CD14-positive monocyte (primary cell): ENCODE measurements around the gene GIGYF1. TPM values are rescaled to one million over a fixed set of nuclear protein-coding genes. Genes with fewer than 3 reads are reported as not detected.
"Not testable (repeated sequence)": the region's sequence is repeated elsewhere in the genome, so short reads cannot be mapped to it uniquely, and the experiment has no call there.

Experiments
- DNase-seq, 3 donors: peaks; one replicate each; pipeline ENCODE4 v3.0.0-alpha.2; 2011 to 2022
- H2AFZ ChIP-seq: 2 replicates; pipeline ENCODE4 v1.6.0; 2012; ENCODE audit warnings: mild to moderate bottlenecking, low read depth, low read length, inconsistent platforms; ENCODE audit not compliant: insufficient read depth, poor library complexity, severe bottlenecking
- H3K27ac ChIP-seq, 2 donors: 1 replicate in 1 of 2; 2 replicates in 1 of 2; pipeline ENCODE4 v1.5.1; 2012 to 2013; ENCODE audit warnings: low read length in 2 of 2, control low read depth in 1 of 2, inconsistent platforms in 1 of 2, low read depth in 1 of 2, mild to moderate bottlenecking in 1 of 2
- H3K27me3 ChIP-seq, 2 donors: one replicate each; pipeline versions ENCODE4 v1.6.0 to v1.6.1; 2011 to 2013; ENCODE audit warnings: low read length in 2 of 2; ENCODE audit not compliant: control insufficient read depth in 2 of 2, insufficient read depth in 2 of 2
- H3K36me3 ChIP-seq, 2 donors: replicated peaks in 1 of 2; 1 replicate in 1 of 2; 2 replicates in 1 of 2; pipeline versions ENCODE4 v1.5.1 to v1.6.1; 2012 to 2013; ENCODE audit warnings: low read length in 2 of 2, control low read depth in 1 of 2, inconsistent platforms in 1 of 2, mild to moderate bottlenecking in 1 of 2; ENCODE audit not compliant: insufficient read depth in 2 of 2, control insufficient read depth in 1 of 2
- H3K4me1 ChIP-seq, 2 donors: 1 replicate in 1 of 2; 2 replicates in 1 of 2; pipeline versions ENCODE4 v1.5.1 to v1.6.1; 2012 to 2013; ENCODE audit warnings: low read length in 2 of 2, control low read depth in 1 of 2, inconsistent platforms in 1 of 2, mild to moderate bottlenecking in 1 of 2, moderate library complexity in 1 of 2; ENCODE audit not compliant: insufficient read depth in 2 of 2, control insufficient read depth in 1 of 2
- H3K4me2 ChIP-seq: replicated peaks from 2 replicates; pipeline ENCODE3; 2012; ENCODE audit warnings: low read length, moderate library complexity, mild to moderate bottlenecking; ENCODE audit not compliant: poor library complexity, severe bottlenecking; ENCODE audit errors: extremely low read depth
- H3K4me3 ChIP-seq, 3 experiments: fragments of 200-600 bp in 1 of 3; sonication (generic) in 1 of 3; replicated peaks in 1 of 3; 1 replicate in 2 of 3; 2 replicates in 1 of 3; pipeline ENCODE4 v1.5.1; 2011 to 2013; ENCODE audit warnings: low read length in 3 of 3, mild to moderate bottlenecking in 3 of 3, control low read depth in 2 of 3, low read depth in 2 of 3, inconsistent platforms in 1 of 3, moderate library complexity in 1 of 3
- H3K79me2 ChIP-seq: 2 replicates; pipeline ENCODE4 v1.6.0; 2012; ENCODE audit warnings: mild to moderate bottlenecking, control low read depth, inconsistent platforms, low read length, moderate library complexity; ENCODE audit not compliant: insufficient read depth
- H3K9ac ChIP-seq: 2 replicates; pipeline ENCODE4 v1.6.0; 2017; ENCODE audit warnings: low read length, mild to moderate bottlenecking; ENCODE audit not compliant: insufficient read depth, poor library complexity, severe bottlenecking
- H3K9me3 ChIP-seq, 2 donors: replicated peaks in 1 of 2; 1 replicate in 1 of 2; 2 replicates in 1 of 2; pipeline versions ENCODE4 v1.5.1 to v1.6.1; 2012 to 2013; ENCODE audit warnings: low read length in 2 of 2, control low read depth in 1 of 2; ENCODE audit not compliant: control insufficient read depth in 1 of 2, insufficient read depth in 1 of 2
- H4K20me1 ChIP-seq: 2 replicates; pipeline ENCODE4 v1.6.0; 2012; ENCODE audit warnings: mild to moderate bottlenecking, low read length, control low read depth, moderate library complexity; ENCODE audit not compliant: insufficient read depth
- H3K27ac Mint-ChIP-seq, 7 donors: one replicate each; pipeline ENCODE4 v1.8.0; 2020; ENCODE audit warnings: mild to moderate bottlenecking in 7 of 7, mixed read lengths in 7 of 7, moderate library complexity in 6 of 7, inconsistent platforms in 2 of 7
- H3K27me3 Mint-ChIP-seq, 3 donors: one replicate each; pipeline ENCODE4 v1.8.0; 2021 to 2022; ENCODE audit warnings: low read depth in 3 of 3, mild to moderate bottlenecking in 3 of 3, mixed read lengths in 3 of 3, moderate library complexity in 3 of 3, inconsistent platforms in 1 of 3
- H3K36me3 Mint-ChIP-seq, 2 donors: one replicate each; pipeline ENCODE4 v1.8.0; 2020; ENCODE audit warnings: mixed read lengths in 2 of 2, inconsistent platforms in 1 of 2, mild to moderate bottlenecking in 1 of 2
- H3K4me1 Mint-ChIP-seq: one replicate; pipeline ENCODE4 v1.8.0; 2020; ENCODE audit warnings: mild to moderate bottlenecking, mixed read lengths
- H3K4me3 Mint-ChIP-seq, 2 donors: one replicate each; pipeline ENCODE4 v1.8.0; 2020; ENCODE audit warnings: mild to moderate bottlenecking in 2 of 2, mixed read lengths in 2 of 2, moderate library complexity in 1 of 2
- H3K9me3 Mint-ChIP-seq, 7 donors: one replicate each; pipeline ENCODE4 v1.8.0; 2020 to 2022; ENCODE audit warnings: mixed read lengths in 7 of 7, mild to moderate bottlenecking in 6 of 7, moderate library complexity in 6 of 7, inconsistent platforms in 2 of 7
- WGBS: methylation state at CpG from one replicate; pipeline ENCODE4 v1.1.5; 2013; ENCODE audit warnings: missing lambda C conversion rate; ENCODE audit not compliant: insufficient coverage; 5-methylcytosine and 5-hydroxymethylcytosine counted together
- intact Hi-C, 2 donors: fragments of 100-400 bp; cut with micrococcal nuclease; formaldehyde crosslinking; loops; one replicate each; pipeline versions ENCODE4 v1.15.0 to v1.15.1; 2023
- polyA plus RNA-seq, 3 donors: library from polyadenylated mRNA; depleted of rRNA in 1 of 3; unstranded in 2 of 3; stranded (reverse) in 1 of 3; fragments of 300-500 nt in 2 of 3; fragments of >200 nt in 1 of 3; fragmentation: Illumina TruSeq in 2 of 3; gene quantifications; 1 replicate in 2 of 3; 2 replicates in 1 of 3; pipeline ENCODE4 v1.2.3, GENCODE V29; 2012 to 2021
- TF ChIP-seq, protein P1 (sequence below): fragments of 200-600 bp; IDR thresholded peaks from one replicate; pipeline ENCODE4 v1.8.0; 2022; ENCODE audit warnings: antibody characterized with exemption, mild to moderate bottlenecking

The GIGYF1 gene
- polyA plus RNA-seq, 3 donors: 0.30 to 30.6 (median 0.34) TPM

DNA sequence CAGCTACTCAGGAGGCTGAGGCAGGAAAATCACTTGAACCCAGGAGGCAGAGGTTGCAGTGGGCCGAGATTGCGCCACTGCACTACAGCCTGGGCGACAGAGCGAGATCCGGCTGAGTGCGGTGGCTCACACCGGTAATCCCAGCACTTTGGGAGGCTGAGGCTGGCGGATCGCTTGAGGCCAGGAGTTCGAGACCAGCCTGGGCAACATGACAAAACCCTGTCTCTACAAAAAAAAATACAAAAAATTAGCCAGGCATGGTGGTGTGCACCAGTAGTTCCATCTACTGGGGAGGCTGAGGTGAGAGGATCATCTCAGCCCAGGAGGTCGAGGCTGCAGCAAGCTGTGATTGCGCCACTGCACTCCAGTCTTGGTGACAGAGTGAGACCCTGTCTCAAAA, 24.9 kb downstream of the GIGYF1 start:
- H4K20me1 ChIP-seq, H3K4me3 ChIP-seq, H3K9me3 Mint-ChIP-seq, H3K9ac ChIP-seq, DNase-seq, H3K9me3 ChIP-seq, H3K4me3 Mint-ChIP-seq, H3K79me2 ChIP-seq, H3K36me3 Mint-ChIP-seq, H3K36me3 ChIP-seq, H3K27me3 ChIP-seq, intact Hi-C loops, H3K27ac Mint-ChIP-seq, H3K27ac ChIP-seq, H3K4me2 ChIP-seq, H2AFZ ChIP-seq: not testable (repeated sequence)
- peaks cover 7 to 17% of the 10 kb centered on the region in 2 donors for H3K4me1 ChIP-seq
- H3K27me3 Mint-ChIP-seq: peaks cover 12 to 26% (median 17%) of the 10 kb centered on the region in 3 donors
- WGBS: 100% methylated on average over 5 of the region's 12 CpGs
- peaks cover 12% of the 10 kb centered on the region for H3K4me1 Mint-ChIP-seq

DNA sequence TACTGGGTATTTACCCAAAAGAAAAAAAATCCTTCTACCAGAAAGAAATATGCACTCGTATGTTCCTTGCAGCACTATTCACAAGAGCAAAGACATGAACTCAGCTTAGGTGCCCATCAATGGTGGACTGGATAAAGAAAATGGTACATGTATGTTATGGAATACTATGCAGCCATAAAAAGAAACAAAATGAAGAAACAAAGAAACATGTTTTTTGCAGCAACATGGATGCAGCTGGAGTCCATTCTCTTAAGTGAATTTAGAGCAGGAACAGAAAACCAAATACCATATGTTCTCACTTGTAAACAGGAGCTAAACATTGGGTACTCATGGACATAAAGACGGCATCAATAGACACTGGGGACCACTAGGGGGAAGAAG, 26.0 kb downstream of the GIGYF1 start:
- no peak overlapping the region for H3K9ac ChIP-seq
- no peak overlapping the region for H3K4me2 ChIP-seq
- H4K20me1 ChIP-seq: no peaks in the 10 kb centered on the region
- Mint-ChIP-seq H3K4me3 (no peak overlapping the region), H3K27me3 (peaks cover 17 to 26% (median 17%) of the 10 kb centered on the region in 3 donors), H3K27ac (no peak overlapping the region), H3K4me1 (peaks cover 11% of the 10 kb centered on the region), H3K36me3 (no peaks in the 10 kb centered on the region), H3K9me3 (peaks cover 0 to 3% (median 1%) of the 10 kb centered on the region in 7 donors)
- TF ChIP-seq, protein P1, sequence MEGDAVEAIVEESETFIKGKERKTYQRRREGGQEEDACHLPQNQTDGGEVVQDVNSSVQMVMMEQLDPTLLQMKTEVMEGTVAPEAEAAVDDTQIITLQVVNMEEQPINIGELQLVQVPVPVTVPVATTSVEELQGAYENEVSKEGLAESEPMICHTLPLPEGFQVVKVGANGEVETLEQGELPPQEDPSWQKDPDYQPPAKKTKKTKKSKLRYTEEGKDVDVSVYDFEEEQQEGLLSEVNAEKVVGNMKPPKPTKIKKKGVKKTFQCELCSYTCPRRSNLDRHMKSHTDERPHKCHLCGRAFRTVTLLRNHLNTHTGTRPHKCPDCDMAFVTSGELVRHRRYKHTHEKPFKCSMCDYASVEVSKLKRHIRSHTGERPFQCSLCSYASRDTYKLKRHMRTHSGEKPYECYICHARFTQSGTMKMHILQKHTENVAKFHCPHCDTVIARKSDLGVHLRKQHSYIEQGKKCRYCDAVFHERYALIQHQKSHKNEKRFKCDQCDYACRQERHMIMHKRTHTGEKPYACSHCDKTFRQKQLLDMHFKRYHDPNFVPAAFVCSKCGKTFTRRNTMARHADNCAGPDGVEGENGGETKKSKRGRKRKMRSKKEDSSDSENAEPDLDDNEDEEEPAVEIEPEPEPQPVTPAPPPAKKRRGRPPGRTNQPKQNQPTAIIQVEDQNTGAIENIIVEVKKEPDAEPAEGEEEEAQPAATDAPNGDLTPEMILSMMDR: no peak
- H3K36me3 ChIP-seq: no peaks in the 10 kb centered on the region
- peaks cover 7 to 15% of the 10 kb centered on the region in 2 donors for H3K4me1 ChIP-seq
- no peak for DNase-seq
- intact Hi-C loops: no loop called here
- no peak overlapping the region for H3K27ac ChIP-seq
- WGBS: no CpG with 5 or more reads among the region's 2 CpGs
- H3K79me2 ChIP-seq: no peaks in the 10 kb centered on the region
- no peak overlapping the region for H3K4me3 ChIP-seq
- H3K27me3 ChIP-seq: no peaks in the 10 kb centered on the region
- H2AFZ ChIP-seq: no peak overlapping the region
- no peaks in the 10 kb centered on the region for H3K9me3 ChIP-seq
